GM12878 (cell line): ENCODE results near the gene SLC37A1. TPM values are rescaled to one million over a fixed set of nuclear protein-coding genes. Genes with fewer than 3 reads are reported as not detected.
A peak's percentile ranks its signal among the peaks of the same experiment; 100 is the strongest.

ENCODE experiments used
- CTCF ChIP-seq, 3 experiments: IDR thresholded peaks in 2 of 3; conservative IDR thresholded peaks in 1 of 3; 2 replicates each; pipeline ENCODE4 v1.5.1; 2011; ENCODE audit warnings: low read depth in 3 of 3, low read length in 3 of 3, mild to moderate bottlenecking in 3 of 3, control low read depth in 2 of 3, moderate library complexity in 2 of 3, inconsistent platforms in 1 of 3, mixed read lengths in 1 of 3; ENCODE audit not compliant: control insufficient read depth in 2 of 3, insufficient read depth in 1 of 3; ENCODE audit errors: extremely low read depth in 1 of 3
- CUX1 ChIP-seq: IDR thresholded peaks from 2 replicates; pipeline ENCODE4 v1.6.1; 2012; ENCODE audit warnings: improper control_type of control experiment, low read depth, low read length; ENCODE audit not compliant: insufficient replicate concordance
- EGR1 ChIP-seq, 2 experiments: IDR thresholded peaks; 1 replicate in 1 of 2; 2 replicates in 1 of 2; pipeline ENCODE4 v1.6.1; 2011 to 2012; ENCODE audit warnings: low read depth in 2 of 2, low read length in 2 of 2, borderline replicate concordance in 1 of 2, mild to moderate bottlenecking in 1 of 2, moderate library complexity in 1 of 2
- ELK1 ChIP-seq: IDR thresholded peaks from 2 replicates; pipeline ENCODE4 v1.6.1; 2012; ENCODE audit warnings: low read depth, low read length, improper control_type of control experiment
- ETV6 ChIP-seq, 2 experiments: fragments of 450-650 bp in 1 of 2; IDR thresholded peaks in 1 of 2; conservative IDR thresholded peaks in 1 of 2; 2 replicates each; pipeline ENCODE4 v1.6.1; 2014; ENCODE audit warnings: antibody characterized with exemption in 1 of 2, borderline replicate concordance in 1 of 2, low read depth in 1 of 2, mild to moderate bottlenecking in 1 of 2, moderate library complexity in 1 of 2
- GATAD2B ChIP-seq: fragments of 450-650 bp; conservative IDR thresholded peaks from 2 replicates; pipeline ENCODE4 v1.6.1; 2017; ENCODE audit warnings: low read depth, mild to moderate bottlenecking, moderate library complexity
- RBBP5 ChIP-seq: fragments of 200-600 bp; sonication (generic); conservative IDR thresholded peaks from 2 replicates; pipeline ENCODE4 v1.6.1; 2016
- RELA ChIP-seq: fragments of 450-650 bp; IDR thresholded peaks from 2 replicates; pipeline ENCODE4 v1.8.0; 2014; ENCODE audit warnings: borderline replicate concordance; ENCODE audit not compliant: partially characterized antibody
- ZBTB4 ChIP-seq: fragments of 450-650 bp; formaldehyde crosslinking; IDR thresholded peaks from 2 replicates; pipeline ENCODE4 v1.4.0; 2022; ENCODE audit warnings: mild to moderate bottlenecking, moderate library complexity
- ZNF592 ChIP-seq: fragments of 450-650 bp; IDR thresholded peaks from 2 replicates; pipeline ENCODE4 v1.6.1; 2017; ENCODE audit warnings: mild to moderate bottlenecking, moderate library complexity
- polyA plus RNA-seq, 11 experiments: library from polyadenylated mRNA; depleted of rRNA in 4 of 11; unstranded in 6 of 11; stranded (reverse) in 5 of 11; fragments of >200 nt; fragmentation: Nextera tagmentation in 4 of 11; fragmentation: Illumina TruSeq in 1 of 11; extraction: Ambion mirVana in 4 of 11; extraction: Trizol in 1 of 11; gene quantifications; 1 replicate in 1 of 11; 2 replicates in 10 of 11; pipeline versions ENCODE4 v1.2.1 to v1.2.3, GENCODE V29; 2011 to 2016; ENCODE audit warnings: inconsistent platforms in 2 of 11, missing spikeins in 2 of 11, low read depth in 1 of 11
- total RNA-seq, 4 experiments: library from RNA; depleted of rRNA in 3 of 4; stranded (reverse); fragments of >200 nt in 3 of 4; fragmentation: Illumina TruSeq in 1 of 4; extraction: Trizol in 1 of 4; gene quantifications; 2 replicates each; pipeline versions ENCODE4 v1.2.1 to v1.2.3, GENCODE V29; 2013 to 2021

The SLC37A1 gene
- total and polyA plus RNA-seq, 10 of the 15 experiments (the other 5 are each of a cell fraction or from before 2014, with no cell fraction given), result 1.1 to 35.5 (median 24.4) TPM

- TF ChIP-seq ELK1 (no peak), EGR1 (IDR thresholded peaks at IDR 0.05; ENCODE audit: borderline replicate concordance in 1 of 2, low read depth in 2 of 2, low read length in 2 of 2) (peak in 1 of 2 experiments; percentile 21; a peak in 1 of 3 replicates), RBBP5 (no peak), CUX1 (no peak), ZNF592 (peak; percentile 95), CTCF (IDR thresholded peaks at IDR 0.05 in 2 of 3, conservative IDR thresholded peaks at IDR 0.05 in 1 of 3; ENCODE audit: control insufficient read depth in 2 of 3, extremely low read depth in 1 of 3, insufficient read depth in 1 of 3, low read depth in 3 of 3, low read length in 3 of 3) (no peak), GATAD2B (peak; percentile 92), ETV6 (conservative IDR thresholded peaks at IDR 0.05 in 1 of 2, IDR thresholded peaks at IDR 0.05 in 1 of 2; ENCODE audit: borderline replicate concordance in 1 of 2, low read depth in 1 of 2) (peak in 1 of 2 experiments; percentile 62; a peak in 1 of 4 replicates), RELA (no peak), ZBTB4 (CRISPR knock-in tag) (no peak)
Observed at GRCh38 chr21:42465008-42465802, 48.4 kb upstream of the SLC37A1 start (continued).
